Lung microvascular endothelial cell (primary cell): ENCODE data around the gene MAVS. TPM values are rescaled to one million over a fixed set of nuclear protein-coding genes. Genes with fewer than 3 reads are reported as not detected.

Experiments used
- DNase-seq, 2 donors: peaks; one replicate each; pipeline versions ENCODE4 v3.0.0 to v3.0.0-alpha.2; 2010; ENCODE audit warnings: low read depth in 2 of 2
- total RNA-seq: library from RNA; depleted of rRNA; stranded (reverse); fragments of >200 nt; gene quantifications from 2 replicates; pipeline ENCODE4 v1.2.1, GENCODE V29; 2014

MAVS gene
- total RNA-seq, result 12.4 and 15.9 TPM in 2 replicates

DNA sequence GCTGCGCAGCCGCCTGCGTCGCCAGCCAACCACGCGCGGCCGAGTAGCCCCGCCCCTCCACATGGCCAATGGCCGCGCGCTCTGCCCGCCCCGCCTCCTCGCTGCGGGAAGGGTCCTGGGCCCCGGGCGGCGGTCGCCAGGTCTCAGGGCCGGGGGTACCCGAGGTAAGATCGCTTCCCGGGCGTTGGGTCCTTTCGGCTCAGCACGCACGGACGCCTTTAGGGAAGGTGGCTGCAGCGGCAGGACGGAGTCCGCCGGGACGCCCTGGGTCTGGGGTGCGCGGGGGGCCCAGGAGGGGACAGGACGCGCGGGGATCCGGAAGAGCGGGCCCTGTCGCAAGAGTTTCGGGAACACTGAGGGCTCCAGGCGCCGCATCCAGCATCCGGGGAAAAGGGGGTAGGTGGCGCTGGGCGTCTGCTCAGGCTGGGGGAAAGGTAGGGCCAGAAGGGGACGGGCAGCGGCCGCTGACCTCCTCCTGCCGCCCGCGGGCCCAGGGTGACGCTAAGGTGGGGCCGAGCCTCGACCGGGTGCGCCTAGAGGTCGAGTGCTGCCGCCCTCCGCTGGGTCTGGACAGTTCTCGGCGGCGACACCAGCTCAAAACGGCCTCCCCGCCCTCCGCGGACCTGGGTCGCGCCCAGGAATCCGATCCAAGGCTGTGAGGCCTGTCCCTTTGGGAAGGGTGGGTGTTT, at the start of gene MAVS:
MAVS (plus strand) TSS at position 95 of the 689 bp plus-strand sequence. CDS start 7,791 bp downstream, outside the sequence.
- DNase-seq, result peak; percentile 86 to 91

DNA sequence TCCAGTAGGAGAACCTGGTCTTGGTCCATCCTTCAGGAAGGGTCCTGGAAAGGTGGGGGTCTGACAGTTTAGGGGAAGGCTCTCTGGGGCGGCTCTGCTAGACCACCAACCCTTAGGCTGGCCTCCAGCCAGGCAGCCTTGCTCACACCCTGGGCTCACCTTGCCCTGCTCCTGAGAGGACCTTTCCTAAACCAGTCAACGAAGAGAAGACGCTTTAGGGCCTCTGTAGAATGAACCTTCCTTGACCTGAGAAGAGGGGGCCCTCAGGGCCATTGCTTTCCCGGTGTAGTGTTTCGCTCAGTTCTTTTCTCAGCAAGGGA, 49.4 kb upstream of the MAVS start:
- no peak for DNase-seq

DNA sequence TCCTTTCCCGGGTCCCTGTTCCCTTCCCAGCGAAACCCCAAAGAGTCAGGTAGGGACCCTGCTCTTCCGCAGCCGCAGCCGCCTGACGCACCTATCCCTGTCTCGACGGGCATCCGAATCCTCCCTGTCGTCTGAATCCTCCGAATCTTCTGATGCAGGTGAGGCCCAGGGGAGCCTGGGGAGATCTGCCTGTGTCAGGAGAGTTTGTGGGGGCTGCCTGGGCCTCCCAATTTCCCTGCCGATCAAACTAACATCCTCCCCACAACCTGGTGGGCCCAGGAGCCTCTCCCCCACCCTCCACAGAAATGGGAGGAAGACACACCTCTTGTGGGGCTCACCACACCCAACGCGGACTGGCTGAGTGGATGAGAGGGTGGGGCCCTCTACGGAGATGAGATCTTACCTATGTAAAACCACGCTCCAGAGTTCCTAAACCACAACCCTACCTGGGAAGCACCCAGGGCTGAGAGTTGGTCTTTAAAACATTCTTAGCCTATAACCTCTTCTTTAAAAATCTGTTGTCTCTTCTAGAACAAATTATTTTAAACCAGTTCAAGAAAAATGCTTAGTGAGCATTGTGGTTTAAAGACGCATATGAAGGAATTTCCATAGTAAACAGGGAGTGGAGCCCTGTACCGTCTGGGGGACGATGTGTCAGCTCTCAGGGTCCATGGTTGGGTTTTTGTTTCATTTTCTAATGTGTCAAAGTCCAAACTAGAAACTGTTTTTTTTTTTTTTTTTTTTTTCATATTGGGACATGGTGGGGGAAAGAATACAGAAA, 48.9 kb upstream of the MAVS start:
- DNase-seq, result peak in 1 of 2 donors; percentile 51

DNA sequence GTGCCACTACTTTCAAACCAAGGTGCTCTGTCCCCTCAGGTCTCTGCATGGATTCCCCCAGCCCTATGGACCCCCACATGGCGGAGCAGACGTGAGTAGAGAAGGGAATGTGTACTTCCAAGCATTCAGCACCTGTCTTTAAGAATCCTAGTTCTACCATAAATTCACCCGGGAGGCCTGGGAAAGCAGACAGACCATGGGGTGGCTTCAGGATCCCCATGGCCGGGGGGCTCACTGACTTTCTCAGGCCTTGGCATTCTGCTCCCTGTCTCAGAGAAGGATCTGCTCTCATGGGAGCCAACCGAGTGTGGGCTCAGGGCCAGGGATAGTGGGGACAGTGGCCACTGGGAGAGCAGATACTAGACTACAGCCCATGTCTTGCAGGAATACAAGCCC, 48.3 kb upstream of the MAVS start:
- no peak for DNase-seq

DNA sequence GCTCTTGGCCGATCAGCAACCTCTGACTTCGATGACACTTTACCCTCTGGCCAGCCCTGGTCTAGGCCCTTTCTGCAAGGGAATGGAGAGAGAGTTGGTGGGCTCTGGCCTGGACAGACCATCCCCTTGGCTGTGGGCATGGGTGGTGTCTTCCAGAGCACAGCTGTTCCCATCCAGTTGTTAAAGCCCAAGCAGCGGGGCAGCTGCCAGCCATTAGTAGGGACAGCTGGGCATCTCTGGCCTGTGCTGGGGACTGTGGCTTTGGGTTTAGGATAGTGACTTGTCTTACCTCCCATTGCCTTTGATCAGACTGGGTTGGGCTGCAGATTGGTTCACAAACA, 47.8 kb upstream of the MAVS start:
- no peak for DNase-seq

DNA sequence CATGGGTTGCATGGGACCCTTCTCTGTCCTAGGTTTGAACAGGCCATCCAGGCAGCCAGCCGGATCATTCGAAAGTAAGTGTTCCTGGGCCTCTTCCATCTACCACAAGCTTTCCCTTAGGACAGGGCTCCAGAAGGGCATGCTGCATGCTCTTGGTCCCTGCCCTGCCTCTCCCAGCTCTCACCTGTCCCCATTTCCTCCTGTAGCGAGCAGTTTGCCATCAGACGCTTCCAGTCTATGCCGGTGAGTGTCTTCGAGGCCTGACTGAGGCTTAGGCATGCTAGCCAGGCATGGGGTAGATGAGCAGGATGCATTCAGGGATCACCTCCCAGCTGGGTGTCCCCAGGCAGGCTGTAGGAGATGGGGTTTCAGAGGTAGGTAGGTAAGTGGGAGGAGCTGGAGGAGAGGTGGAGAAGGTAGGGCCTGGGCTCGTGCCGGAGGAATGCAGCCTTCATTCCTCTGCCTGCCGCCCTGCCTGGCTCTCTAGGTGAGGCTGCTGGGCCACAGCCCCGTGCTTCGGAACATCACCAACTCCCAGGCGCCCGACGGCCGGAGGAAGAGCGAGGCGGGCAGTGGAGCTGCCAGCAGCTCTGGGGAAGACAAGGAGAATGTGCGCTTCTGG, 46.3 kb upstream of the MAVS start:
- DNase-seq, result no peak

DNA sequence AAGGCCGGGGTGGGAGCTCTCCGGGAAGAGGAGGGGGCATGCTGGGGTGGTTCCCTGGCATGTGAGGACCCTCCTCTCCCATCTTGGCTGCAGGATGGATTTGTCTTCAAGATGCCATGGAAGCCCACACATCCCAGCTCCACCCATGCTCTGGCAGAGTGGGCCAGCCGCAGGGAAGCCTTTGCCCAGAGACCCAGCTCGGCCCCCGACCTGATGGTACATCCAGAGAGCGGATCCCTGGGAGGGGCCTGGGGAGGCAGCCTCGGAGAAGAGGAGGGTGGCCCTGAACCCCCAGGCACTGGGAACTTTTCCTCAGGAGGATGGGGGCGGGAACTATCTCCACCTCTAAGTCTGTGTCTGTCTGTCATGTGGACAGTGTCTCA, 45.8 kb upstream of the MAVS start:
- DNase-seq, result no peak

DNA sequence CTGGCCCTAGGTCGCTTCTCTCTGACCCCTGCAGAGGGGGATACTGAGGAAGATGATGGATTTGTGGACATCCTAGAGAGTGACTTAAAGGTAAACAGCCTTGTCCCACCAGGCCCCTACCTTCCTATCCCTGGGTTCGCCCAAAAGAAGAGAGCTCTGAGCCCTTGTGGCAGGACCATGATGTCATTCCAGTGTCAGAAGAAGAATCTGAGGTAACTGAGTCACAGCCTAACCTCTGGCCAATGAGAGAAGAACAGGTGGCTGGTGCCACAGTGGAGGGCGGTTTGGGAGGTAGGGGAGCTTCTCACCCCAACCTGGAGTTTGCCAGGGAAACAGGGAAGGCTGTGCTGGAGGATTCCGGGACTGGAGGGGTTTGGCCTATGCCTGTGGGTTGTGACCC, 45.3 kb upstream of the MAVS start:
- no peak for DNase-seq

DNA sequence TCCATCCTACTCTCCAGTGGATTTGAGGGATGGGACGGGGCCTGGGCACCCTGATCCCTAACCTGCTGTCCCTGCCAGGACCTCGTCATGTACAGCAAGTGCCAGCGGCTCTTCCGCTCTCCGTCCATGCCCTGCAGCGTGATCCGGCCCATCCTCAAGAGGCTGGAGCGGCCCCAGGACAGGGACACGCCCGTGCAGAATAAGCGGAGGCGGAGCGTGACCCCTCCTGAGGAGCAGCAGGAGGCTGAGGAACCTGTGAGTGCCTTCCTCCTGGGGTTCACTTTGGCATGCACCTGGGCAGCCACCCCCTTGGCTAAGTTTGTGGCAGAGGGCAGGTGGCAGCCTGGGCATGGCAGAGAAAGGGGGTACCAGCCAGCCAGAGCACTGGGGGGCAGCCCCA, 44.8 kb upstream of the MAVS start:
- DNase-seq, result no peak

DNA sequence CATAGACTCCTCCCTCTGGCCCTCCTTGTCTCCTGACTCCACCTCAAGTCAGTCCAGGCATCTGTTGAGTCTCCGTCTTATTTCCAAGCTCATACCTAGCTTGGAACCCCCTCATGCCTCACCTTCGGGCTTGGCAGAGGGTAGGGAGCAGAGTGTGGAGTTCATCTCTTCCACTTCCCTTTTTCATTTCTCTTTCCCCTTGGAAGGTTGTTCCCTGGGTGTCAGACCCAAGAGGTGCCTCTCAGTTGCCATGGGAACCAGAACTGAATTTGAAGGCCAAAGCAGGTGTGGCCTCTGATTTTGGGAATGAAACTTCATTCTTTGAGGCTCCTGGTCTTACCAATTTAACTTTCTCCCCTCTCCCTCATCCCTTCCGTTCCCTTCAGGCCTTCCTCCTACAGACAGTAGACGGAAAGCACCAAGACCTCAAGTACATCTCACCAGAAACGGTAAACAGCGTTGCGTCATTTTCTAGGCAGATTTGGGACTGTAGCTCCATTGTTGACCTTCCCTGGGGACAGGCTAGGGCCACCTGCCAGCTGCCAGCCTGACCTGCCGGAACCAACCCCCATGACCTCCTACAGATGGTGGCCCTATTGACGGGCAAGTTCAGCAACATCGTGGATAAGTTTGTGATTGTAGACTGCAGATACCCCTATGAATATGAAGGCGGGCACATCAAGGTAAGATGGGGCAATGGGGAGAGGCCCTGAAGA, 44.0 kb upstream of the MAVS start:
- no peak for DNase-seq

DNA sequence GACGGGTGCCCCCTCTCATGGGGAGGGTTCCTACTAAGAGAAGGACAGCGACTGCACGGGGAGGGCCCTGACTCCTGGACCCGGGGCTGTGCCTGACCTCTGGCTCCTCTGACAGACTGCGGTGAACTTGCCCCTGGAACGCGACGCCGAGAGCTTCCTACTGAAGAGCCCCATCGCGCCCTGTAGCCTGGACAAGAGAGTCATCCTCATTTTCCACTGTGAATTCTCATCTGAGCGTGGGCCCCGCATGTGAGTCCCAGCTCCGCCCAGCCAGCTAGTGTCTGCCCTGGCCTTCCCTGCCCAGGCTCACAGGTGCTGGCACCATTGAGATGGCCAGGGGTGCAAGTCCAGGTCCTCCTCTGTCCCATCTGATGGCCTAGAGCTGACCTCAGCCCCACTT, 43.3 kb upstream of the MAVS start:
- DNase-seq, result no peak

DNA sequence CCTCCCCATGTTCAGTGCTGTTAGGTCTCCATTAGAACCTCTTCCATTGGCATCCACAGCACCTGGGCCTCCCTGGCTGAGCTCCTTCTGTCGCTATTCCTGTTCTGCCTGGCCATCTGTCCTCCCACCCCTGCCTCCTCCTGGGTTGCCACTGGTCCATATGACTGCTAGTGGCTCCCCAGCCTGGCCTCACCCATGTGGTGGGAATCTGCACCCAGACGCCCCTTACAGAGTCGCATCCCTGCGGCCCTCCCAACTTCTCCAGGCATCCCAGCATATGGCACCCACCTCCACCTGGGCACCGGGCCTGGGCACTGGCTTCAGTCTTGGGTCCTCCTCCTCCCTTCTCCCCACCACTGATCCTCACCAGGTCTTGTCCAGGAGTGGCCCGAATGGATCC, 42.8 kb upstream of the MAVS start:
- no peak for DNase-seq

DNA sequence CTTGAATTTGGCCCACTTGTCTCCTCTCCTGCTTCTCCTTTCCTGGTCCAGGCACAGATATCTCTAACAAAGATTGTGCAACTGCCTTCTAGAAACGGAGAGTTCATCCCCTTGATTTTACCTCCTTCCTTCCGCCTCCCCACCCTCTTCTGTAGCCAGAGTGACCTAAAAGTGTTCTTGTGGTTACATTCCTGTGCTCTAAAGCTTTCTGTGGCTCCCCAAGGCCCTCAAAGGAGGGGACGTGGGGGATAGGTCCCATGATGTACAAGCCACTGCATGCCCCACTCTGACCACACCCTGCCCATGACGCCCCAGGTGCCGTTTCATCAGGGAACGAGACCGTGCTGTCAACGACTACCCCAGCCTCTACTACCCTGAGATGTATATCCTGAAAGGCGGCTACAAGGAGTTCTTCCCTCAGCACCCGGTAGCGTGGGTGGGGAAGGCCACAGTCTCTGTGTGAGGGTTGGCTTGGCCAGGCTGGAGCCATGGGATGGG, 42.3 kb upstream of the MAVS start:
- no peak for DNase-seq

DNA sequence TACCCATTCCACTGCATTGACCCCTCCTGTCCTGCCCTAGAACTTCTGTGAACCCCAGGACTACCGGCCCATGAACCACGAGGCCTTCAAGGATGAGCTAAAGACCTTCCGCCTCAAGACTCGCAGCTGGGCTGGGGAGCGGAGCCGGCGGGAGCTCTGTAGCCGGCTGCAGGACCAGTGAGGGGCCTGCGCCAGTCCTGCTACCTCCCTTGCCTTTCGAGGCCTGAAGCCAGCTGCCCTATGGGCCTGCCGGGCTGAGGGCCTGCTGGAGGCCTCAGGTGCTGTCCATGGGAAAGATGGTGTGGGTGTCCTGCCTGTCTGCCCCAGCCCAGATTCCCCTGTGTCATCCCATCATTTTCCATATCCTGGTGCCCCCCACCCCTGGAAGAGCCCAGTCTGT, 41.9 kb upstream of the MAVS start:
- no peak for DNase-seq

DNA sequence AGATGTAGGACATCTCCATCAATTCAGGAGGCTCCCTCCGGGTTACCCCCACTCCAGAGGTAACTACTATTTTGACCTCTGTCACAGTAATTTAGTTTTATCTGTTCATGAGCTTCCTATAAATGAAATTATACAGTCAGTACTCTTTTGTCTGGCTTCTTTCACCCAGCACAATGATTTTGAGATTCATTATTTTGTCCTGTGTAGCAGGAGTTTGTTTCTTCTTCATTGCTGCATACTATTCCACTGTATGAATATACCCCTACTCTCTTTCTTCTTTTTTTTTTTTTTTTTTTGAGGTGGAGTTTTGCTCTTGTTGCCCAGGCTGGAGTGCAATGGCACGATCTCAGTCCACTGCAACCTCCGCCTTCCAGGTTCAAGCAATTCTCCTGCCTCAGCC, 38.1 kb upstream of the MAVS start:
- DNase-seq, result no peak

DNA sequence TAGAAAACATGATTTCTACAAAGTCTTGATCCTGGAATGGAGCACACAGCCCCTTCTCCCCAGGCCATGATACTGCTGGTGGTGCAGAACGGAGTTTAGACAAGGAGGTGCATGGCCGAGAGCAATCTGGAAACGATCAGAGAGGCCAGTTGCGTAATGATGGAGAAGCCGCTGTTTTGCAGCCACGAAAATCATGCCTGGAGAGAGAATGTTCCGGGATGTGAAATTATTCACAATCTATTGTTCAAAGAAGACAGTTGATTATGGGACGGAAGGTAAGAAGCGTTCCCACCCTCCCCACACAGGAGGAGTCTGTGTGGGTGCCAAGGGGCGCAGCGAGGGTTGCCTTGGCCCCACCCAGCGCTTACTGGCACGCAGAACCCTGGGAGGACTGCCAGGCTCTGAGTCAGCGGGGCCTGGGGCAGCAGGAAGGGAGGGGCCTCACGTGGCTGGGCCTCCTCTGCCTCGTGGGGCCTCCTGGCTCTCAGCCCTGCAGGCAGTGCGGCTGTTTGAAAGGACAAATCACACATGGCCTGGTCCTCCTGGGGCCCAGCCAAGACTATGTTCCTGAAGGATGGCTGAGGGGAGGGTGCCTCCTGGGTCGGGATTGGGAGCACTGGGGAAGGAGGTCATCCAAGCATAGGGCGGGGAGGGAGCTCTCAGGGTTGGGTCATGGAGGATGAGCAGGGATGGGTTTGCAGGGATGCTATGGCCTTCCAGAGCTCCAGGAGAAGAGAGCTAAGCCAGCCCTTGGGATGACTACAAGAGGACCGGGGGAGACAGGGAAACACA, 35.0 kb upstream of the MAVS start:
- DNase-seq, result peak; percentile 99

DNA sequence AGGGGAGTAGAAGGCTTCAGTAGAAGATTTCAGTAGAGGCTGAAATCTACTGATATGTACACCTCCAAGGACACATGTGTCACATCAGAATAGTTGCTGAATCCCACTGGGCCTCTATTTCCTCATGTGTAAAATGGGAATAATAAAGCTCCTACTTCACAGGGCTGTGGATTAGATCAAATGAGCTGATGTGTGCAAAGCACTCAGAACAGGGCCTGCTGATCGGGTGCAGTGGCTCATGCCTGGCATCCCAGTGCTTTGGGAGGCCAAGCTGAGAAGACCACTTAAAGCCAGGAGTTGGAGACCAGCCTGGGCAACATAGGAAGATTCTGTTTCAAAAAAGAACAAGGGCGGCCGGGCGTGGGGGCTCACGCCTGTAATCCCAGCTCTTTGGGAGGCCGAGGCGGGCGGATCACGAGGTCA, 34.4 kb upstream of the MAVS start:
- DNase-seq, result no peak

DNA sequence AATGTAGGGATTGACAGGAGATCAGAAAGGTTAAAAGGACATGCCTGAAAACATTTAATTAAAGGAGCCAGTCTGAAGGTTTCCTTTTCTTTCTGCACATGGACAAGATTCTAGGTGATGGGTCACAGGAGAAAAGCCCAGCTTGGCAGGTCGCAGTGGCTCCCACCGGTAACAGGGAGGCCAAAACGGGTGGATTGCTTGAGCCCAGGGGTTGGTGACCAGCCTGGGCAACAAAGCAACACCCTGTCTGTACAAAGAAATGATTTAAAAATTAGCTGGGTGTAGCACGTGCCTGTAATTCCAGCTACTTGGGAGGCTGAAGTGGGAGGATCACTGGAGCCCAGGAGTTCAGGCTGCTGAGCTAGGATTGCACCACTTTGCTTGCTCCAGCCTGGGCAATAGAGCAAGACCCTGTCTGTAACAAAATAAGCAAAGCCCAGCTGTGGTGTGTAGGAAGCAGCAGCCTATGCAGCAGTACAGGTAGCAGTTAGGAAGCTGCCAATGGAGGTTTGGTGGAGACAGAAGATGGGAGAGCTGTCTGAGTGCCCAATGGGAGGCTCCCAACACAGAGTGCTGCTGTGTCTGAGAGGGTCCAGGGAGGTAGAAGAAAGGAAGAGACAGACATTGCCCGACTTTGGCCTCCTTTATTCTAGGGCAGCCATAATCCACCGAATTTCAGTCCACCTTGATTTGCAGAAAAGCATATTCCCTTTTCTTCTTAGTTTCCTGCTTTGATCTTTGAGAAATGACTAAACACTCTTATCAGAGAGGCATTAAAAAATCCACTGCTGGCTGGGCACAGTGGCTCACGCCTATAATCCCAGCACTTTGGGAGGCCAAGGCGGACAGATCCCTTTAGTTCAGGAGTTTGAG, 33.4 kb upstream of the MAVS start:
- no peak for DNase-seq

DNA sequence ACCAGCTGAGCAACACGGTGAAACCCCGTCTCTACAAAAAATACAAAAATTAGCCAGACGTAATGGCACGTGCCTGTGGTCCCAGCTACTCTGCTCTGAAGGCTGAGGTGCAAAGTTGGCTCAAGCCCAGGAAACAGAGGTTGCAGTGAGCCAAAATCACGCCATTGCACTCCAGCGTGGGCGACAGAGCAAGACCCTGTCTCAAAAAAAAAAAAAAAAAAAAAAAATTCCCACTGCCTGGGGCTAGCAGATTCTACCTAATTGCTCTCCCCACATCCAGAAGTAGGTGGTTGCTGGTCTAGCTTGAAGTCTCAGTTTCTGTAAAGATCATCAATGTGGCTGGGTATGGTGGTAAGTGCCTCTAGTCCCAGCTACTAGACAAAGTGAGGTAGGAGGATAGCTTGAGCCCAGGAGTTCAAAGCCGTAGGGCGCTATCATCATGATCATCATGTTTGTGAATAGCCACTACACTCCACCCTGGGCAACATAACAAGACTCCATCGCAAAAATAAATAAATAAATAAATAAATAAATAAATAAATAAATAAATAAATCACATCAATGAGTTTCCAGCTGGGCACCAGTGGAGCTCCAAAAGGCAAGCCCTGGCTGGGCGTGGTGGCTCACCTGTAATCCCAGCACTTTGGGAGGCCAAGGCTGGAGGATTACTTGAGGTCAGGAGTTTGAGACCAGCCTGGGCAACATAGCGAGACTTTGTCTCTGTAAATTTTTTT, 32.6 kb upstream of the MAVS start:
- no peak for DNase-seq
